GM19193 (cell line): ENCODE measurements around the gene APC.

Experiments used
- POLR2A ChIP-seq: IDR thresholded peaks from 4 replicates; pipeline ENCODE4 v1.6.1; 2011; ENCODE audit not compliant: insufficient read depth, insufficient read length; ENCODE audit errors: extremely low read depth

Gene APC

DNA sequence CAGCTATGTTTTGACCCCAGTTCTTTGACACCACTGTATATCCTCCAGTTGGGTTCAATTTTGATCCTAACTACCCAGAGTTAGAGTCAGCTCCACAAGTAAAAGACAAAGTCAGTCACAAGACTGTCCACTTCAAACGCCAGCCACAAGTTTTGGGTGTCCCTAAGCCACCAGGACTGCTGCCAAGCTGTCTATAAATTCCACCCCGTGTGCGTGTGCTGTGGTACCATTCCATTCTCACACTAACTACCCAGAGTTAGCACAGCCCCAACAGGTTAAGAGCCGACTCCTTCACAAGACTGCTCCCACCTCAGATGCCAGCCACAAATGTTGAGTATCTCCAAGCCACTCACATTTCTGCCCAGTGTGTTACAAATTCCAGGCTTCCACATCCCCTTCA lies 56.7 kb downstream of the APC start:
- no peak for TF ChIP-seq POLR2A

DNA sequence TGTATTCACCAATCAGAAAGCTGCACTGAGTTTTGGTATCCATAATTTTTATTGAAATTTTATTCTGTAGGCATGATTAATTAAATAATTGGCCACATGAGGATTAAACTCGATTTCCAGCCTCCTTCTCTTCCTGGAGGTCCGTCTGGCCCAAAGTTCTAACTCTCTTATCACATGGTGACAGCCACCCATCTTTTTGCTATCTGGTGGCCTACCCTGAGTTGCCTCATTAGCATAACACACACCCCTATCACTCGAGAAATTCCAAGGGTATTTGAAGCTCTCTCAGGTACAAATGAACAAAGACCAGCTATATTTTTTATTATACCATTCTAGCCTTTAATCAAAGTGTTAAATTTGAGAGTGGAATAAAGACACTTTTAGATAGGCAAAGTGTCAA lies 57.7 kb downstream of the APC start:
- no peak for TF ChIP-seq POLR2A

DNA sequence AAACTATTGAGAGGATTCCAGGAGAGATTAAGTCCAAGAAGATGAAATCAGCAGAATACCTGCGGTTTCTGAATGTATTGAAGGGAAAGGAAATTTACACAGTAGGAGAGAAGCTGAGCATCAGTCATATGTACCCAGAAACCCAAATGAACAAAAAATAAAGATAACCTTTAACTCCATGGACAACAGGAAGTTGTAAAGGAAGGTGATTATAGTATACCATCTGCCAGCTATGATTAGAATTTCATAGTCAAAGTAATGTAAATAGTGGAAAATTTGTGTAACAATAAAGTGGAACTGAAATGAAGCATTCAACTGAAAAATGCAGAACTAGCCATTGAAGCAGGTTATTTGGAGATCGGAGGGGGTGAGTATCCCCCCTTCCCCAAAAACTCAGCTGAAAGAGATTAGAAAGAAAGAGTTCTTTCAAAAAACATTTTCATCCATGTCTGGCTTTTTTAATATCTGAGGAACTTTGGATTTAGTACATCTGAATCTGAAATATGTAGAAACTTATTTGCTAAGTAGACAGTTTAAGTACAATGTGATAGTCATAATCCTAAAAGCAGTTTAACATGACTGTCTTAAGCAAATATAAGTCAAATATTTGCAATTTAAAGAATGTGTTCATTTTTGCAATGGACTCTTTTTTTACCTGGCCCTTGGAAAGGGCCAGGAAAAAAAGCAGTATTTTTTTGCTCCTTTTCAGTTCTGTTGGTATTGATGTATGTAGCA lies 58.4 kb downstream of the APC start:
- no peak for TF ChIP-seq POLR2A

DNA sequence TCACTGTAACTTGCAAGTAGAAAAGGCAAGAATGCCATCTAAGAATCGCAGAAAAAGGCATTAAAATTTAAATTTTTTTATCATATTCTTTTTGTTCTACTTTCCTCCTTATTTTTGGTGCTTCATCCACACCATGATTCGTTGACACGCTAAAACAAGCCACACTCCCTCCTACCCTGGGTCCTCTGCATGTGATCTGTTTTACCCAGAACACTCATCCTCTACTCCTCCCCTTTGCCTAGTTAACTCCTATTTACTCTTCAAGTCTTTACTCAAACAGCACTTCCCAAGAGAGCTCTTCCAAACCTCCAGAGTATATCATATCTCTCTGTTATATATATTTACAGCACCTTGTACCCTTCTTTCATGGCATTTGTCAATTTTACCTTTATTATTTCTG lies 62.0 kb downstream of the APC start:
- TF ChIP-seq POLR2A, result no peak

DNA sequence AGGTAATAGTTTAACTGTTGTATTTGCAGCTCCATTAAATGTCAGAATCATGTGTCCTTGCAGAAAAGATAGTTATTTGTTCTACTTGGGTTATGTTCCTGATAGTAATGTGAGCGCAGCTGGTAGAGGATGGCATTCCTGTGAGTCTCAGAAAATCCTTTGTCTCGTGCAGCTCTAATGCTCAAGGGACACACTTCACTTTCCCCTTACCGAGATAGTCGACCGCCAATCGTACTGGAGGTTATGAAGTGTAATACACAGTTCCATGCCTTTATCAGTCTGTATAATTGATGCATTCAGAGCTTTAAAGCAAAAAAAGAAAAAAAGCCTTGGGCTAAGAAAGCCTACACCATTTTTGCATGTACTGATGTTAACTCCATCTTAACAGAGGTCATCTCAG lies 63.2 kb downstream of the APC start:
- no peak for TF ChIP-seq POLR2A

DNA sequence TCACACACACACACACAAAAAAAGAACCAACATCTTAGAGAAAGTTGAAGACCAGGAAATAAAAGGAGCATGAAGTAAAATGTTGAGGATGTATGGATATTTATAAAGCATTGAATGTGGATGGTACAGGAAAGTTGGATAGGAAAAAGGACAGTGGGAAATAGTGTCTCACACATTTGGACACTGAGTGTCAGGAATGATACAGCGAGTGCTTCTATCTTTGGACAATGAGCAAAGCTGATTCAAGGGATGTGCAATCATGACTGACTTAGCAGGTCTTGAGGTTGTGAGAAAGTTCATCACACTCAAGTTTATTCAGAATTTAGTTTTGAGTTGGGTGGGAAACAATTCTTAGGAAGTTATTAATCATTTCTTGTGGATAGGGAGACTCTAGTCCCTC lies 73.3 kb downstream of the APC start:
- no peak for TF ChIP-seq POLR2A

DNA sequence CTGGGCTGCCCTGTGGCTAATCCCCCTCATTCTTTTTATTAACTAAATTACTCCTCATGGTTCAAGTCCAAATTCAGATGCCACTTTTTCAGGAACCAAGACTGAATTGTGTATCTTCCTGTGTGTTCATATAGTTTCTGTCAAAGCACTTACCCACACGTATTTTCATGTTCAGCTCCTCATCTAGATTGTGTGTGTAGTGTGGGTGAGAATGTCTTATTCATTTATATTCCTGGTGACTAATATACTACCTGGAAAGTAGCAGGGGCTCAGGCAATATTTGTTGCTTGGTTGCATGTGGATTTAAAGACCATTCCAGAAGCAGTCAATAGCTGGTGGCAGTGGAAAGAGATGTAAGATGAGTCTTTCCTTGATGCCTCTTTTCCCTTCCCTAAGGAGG lies 74.9 kb downstream of the APC start:
- no peak for TF ChIP-seq POLR2A

DNA sequence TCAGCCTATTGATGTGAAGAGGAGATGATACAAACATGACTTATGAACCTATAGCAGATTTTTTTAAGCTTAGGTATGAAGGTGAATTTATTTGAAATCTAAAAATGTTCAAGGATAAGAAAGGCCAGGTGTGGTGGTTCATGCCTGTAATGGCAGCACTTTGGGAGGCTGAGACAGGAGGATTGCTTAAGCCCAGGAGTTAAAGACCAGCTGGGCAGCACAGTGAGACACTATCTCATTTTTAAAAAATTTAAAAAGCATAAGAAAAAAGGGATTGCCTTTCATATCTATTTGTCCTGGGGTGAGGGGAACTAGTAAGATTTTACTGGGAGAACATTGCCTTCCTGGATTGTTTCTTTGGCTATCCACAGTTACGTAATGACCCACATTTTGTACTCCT lies 82.6 kb downstream of the APC start:
- TF ChIP-seq POLR2A, result no peak

DNA sequence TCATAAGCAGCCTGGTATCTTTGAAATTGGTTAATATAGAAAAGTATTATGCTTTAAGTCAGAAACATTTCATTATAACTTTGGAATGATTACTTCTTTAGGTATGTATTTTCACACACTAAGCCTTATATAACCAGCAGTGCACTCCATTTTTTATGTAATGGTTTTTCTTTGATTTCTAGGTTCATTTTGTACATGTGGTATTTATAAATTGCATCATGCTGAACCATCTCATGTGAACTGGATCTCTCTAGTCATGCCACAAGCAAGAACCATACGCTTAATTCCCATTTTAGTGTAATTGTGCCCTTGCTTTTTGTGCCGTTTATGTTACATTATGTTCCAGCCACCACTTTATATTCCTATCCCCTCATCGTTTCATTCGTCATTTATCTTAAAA lies 84.8 kb downstream of the APC start:
- TF ChIP-seq POLR2A, result no peak

DNA sequence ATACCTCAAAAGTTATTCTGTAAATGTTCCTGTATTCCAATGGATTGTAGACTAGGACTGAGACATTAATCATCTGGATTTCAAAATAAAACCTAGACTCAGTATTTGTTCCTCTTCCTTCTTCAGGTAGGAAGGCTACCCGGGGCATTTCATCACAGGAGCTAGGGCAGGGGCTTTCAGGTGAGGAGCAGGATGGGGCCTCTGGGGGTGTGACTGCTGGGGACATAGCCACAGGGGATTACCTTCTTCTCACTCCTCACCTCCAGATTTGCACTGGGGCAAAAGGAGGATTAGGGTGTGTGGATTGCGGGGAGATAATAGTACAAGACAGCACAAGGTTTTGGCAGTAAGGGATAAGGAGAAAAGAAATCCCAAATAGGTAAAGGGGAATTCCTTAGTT lies 85.5 kb downstream of the APC start:
- no peak for TF ChIP-seq POLR2A

DNA sequence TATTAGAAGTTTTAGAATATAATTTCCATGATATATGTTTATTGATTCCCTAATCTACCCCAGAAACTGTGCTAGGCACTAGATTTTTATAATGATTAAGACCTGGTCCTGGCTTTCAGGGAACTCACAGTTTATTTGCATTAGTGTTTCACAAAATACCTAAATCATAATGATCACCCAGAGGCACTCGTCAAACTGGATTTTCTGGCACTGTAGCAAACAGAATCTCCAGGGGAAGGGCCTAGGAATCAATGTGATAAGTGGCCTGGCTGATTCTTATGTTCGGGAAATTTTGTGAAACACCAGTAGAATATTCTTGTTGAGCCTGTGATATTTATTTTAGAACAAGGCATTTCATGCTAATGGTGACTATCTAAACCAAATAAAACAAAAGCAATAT lies 86.0 kb downstream of the APC start:
- TF ChIP-seq POLR2A, result no peak

DNA sequence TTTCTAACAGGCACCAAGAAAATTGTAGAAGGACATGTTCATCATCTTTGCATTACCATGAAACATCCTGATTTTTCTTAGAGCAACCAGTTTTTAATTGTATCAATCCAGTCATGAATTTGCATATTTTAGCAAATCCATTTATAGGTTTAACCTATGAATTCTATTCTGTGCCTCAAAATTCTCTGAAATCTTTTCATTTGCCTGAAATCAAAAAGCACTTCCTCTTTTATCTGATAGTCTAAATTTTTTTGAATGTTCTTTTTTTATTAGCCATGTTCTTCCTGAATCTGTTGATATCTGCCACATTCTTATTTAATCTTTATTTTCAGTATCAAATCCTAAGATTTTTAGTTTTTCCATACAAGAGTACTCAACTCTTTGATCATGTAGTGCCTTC lies 86.5 kb downstream of the APC start:
- TF ChIP-seq POLR2A, result no peak

DNA sequence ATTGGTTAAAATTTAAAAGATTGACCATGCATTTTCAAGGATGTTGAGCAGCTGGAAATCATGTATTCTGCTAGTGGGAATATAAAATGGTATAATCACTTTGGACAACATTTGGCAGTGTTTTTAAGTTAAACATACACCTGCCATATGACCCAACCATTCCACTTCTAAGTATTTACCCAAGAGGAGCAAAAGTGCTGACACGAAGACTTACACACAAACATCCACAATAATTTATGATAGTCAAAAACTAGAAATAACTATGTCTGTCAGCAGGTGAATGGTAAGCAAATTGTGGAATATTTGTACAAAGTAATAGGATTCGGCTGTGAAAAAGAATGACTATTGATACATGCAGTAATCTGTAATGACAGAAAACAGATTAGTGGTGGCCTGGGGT lies 92.7 kb downstream of the APC start:
- no peak for TF ChIP-seq POLR2A

DNA sequence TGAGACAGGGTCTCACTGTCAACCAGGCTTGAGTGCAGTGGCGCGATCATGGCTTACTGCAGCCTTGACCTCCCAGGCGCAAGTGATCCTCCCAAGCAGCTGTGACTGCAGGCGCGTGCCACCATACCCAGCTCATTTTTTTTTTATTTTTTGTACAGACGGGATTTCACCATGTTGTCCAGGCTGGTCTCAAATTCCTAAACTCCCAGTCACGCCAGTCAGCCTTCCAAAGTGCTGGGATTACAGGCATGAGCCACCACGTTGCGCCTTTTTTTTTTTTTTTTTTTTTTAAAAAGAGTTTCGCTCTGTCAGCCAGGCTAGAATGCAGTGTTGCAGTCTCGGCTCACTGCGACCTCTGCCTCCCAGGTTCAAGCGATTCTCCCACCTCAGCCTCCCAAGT lies 96.3 kb downstream of the APC start:
- no peak for TF ChIP-seq POLR2A

DNA sequence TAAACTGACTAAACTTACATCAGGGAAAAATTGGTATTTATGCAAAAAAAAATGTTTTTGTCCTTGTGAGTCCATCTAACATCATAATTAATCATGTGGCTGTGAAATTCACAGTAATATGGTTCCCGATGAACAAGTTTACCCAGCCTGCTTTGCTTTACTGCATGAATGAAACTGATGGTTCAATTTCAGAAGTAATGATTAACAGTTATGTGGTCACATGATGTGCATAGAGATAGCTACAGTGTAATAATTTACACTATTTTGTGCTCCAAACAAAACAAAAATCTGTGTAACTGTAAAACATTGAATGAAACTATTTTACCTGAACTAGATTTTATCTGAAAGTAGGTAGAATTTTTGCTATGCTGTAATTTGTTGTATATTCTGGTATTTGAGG lies 106.8 kb downstream of the APC start:
- TF ChIP-seq POLR2A, result no peak

DNA sequence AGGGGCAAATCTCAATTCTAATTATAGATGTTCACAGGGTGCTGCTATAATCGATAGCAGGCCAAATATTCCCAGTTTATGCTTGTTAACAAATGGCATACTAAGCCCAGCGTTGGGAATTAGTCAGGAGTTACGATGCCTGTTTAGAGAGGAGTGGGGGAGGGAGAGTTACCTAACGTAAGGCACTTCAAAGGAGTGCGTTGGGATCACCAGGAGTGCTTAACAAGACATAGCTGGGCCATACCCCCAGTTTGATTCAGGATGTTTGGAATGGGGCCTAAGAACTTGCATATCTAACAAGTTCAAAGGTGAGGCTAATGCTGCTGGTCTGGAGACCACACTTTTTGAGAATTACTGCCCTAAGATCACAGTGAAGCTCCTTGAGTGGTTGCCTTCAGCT lies 108.9 kb downstream of the APC start:
- no peak for TF ChIP-seq POLR2A

DNA sequence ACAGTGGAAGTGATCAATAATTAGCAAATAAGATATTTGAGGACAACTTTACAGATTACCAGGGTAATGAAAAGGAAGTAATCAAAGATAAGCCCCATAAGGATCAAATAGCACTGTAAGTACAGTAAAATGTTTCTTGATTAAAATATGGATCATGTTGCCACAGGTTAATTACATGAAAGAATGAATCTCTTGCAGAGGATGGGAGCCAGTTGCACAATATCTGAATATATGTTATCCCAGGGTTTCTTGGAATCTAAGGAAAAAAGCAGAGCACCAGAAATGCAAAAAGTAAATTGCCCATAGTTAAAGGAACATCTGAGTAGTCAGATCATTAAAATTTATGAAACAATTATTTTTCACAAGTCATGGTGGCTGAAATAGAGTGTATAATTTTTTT lies 109.6 kb downstream of the APC start:
- no peak for TF ChIP-seq POLR2A
